SU-DHL-6 (cell line): ENCODE data around the gene OASL.

ENCODE experiments used
- H2AFZ ChIP-seq: fragments of 200-600 bp; sonication (generic); 2 replicates; pipeline ENCODE4 v1.6.1; 2014; ENCODE audit warnings: low read depth, mild to moderate bottlenecking, moderate library complexity, mixed read lengths, antibody characterized with exemption, low read length; ENCODE audit not compliant: severe bottlenecking
- H3F3A ChIP-seq: fragments of 200-600 bp; shearing (Covaris generic); 2 replicates; pipeline ENCODE4 v1.6.0; 2016; ENCODE audit warnings: antibody characterized with exemption, mild to moderate bottlenecking; ENCODE audit not compliant: insufficient read depth
- H3K27ac ChIP-seq: fragments of 200-600 bp; sonication (generic); 2 replicates; pipeline ENCODE4 v1.5.1; 2016; ENCODE audit warnings: low read depth, mild to moderate bottlenecking, low read length, moderate library complexity, mixed read lengths
- H3K27me3 ChIP-seq: fragments of 200-600 bp; sonication (generic), shearing (Covaris generic); 2 replicates; pipeline ENCODE4 v1.6.0; 2014; ENCODE audit warnings: mild to moderate bottlenecking, low read length
- H3K36me3 ChIP-seq: fragments of 200-600 bp; sonication (generic); 2 replicates; pipeline ENCODE4 v1.6.1; 2014; ENCODE audit warnings: mild to moderate bottlenecking, low read length, mixed read lengths
- H3K4me2 ChIP-seq: fragments of 300-600, 200-600 bp; shearing (Covaris generic), sonication (generic); 2 replicates; pipeline ENCODE4 v1.6.0; 2014; ENCODE audit warnings: low read length, low read depth, mild to moderate bottlenecking; ENCODE audit not compliant: poor library complexity, severe bottlenecking
- H3K4me3 ChIP-seq: fragments of 200-600 bp; sonication (generic); 2 replicates; pipeline ENCODE4 v1.5.1; 2014; ENCODE audit warnings: antibody characterized with exemption, low read length, mild to moderate bottlenecking, mixed read lengths; ENCODE audit not compliant: insufficient read depth, poor library complexity, severe bottlenecking
- H3K79me2 ChIP-seq: fragments of 200-600 bp; sonication (generic); 2 replicates; pipeline ENCODE4 v1.6.1; 2014; ENCODE audit warnings: mild to moderate bottlenecking, low read length, moderate library complexity; ENCODE audit not compliant: insufficient read depth
- H3K9ac ChIP-seq: fragments of 200-600 bp; sonication (generic); 2 replicates; pipeline ENCODE4 v1.7.0; 2014; ENCODE audit warnings: mild to moderate bottlenecking, low read length
- H3K9me2 ChIP-seq: fragments of 200-600 bp; sonication (generic); replicated peaks from 2 replicates; pipeline ENCODE4 v1.6.1; 2014; ENCODE audit warnings: low read length; ENCODE audit not compliant: insufficient read depth
- H3K9me3 ChIP-seq: fragments of 200-600 bp; sonication (generic); 2 replicates; pipeline ENCODE4 v1.6.1; 2014; ENCODE audit warnings: low read length, mixed read lengths; ENCODE audit not compliant: insufficient read depth
- H4K20me1 ChIP-seq: fragments of 200-600 bp; sonication (generic); 2 replicates; pipeline ENCODE4 v1.6.1; 2014; ENCODE audit warnings: low read depth, mild to moderate bottlenecking, antibody characterized with exemption, low read length, moderate library complexity, mixed read lengths
- CTCF ChIP-seq: fragments of 200-600 bp; sonication (generic); IDR thresholded peaks from one replicate; pipeline ENCODE4 v1.5.1; 2017; ENCODE audit warnings: antibody characterized with exemption, mild to moderate bottlenecking, low read length, moderate library complexity; ENCODE audit not compliant: insufficient read depth, poor library complexity, severe bottlenecking
- EZH2phosphoT487 ChIP-seq: fragments of 200-600 bp; sonication (generic), shearing (Covaris generic); conservative IDR thresholded peaks from 2 replicates; pipeline ENCODE4 v1.6.1; 2018; ENCODE audit warnings: mild to moderate bottlenecking, antibody characterized with exemption, low read length, moderate library complexity, mixed read lengths

The OASL gene

DNA sequence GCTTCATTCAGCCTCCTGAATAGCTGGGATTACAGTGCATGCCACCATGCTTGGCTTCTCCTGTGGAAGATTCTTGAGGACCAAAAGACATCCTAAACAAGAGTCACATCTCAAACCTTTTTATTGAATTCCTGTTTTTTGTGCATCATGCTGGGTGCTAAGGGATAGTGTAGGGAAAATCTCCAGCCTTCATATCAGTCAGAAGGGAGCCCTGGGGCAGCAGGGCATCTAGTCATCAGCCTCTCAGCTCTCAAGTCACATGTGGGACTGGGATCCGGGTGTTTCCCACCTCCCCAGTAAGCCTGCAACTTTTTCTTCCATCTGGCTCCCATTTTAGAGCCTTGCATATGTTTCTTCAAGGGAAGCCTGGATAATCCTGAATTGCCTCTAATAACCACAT, 25.1 kb upstream of the OASL start:
- Histone ChIP-seq H3K79me2 (no peaks in the 10 kb centered on the region), H2AFZ (no peak overlapping the region), H3F3A (no peaks in the 10 kb centered on the region)

DNA sequence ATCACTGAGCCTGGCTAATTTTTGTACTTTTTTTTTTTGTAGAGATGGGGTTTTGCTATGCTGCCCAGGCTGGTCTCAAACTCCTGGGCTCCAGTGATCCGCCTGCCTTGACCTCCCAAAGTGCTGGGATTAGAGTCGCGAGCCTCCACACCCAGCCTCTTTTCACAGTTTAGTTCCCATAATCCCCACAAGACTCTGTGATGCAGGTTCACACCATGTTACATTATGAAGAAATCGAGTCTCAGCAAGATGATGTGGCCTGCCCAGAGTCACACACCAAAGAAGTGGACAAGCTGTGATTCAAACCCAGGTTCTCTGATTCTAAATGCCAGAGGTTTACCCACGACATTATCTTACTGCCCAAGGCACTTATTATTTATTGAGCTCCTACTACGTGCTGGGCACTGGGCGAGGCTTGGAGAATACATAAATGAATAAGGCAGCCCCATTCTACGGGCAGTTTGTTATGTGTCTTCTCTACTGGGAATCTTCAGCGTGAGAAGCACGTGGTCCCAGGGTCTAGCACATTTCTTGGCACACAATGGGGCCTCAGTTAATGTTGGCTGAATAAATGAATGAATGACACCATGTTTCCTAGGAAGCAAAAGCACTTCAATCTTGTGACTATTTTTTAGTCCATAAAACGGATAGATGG, 23.5 kb upstream of the OASL start:
- Histone ChIP-seq H3F3A (no peaks in the 10 kb centered on the region), H3K27me3 (no peaks in the 10 kb centered on the region), H3K79me2 (no peaks in the 10 kb centered on the region), H3K9me2 (no peaks in the 10 kb centered on the region), H3K36me3 (no peaks in the 10 kb centered on the region), H3K9ac (no peak overlapping the region), H3K27ac (no peak overlapping the region), H3K9me3 (no peaks in the 10 kb centered on the region), H3K4me2 (no peak overlapping the region), H2AFZ (no peak overlapping the region), H4K20me1 (no peaks in the 10 kb centered on the region), H3K4me3 (no peak overlapping the region)
- TF ChIP-seq CTCF = no peak
- no peak for TF ChIP-seq EZH2phosphoT487

More for the DNA sequence above, 25.1 kb upstream of the OASL start:
- H3K27ac ChIP-seq = no peak overlapping the region
- no peaks in the 10 kb centered on the region for H4K20me1 ChIP-seq
- no peaks in the 10 kb centered on the region for H3K9me3 ChIP-seq
- H3K9me2 ChIP-seq = no peaks in the 10 kb centered on the region
- H3K27me3 ChIP-seq = no peaks in the 10 kb centered on the region
- H3K9ac ChIP-seq = no peak overlapping the region
- H3K4me3 ChIP-seq = no peak overlapping the region
- no peak overlapping the region for H3K4me2 ChIP-seq
- TF ChIP-seq EZH2phosphoT487 (no peak), CTCF (no peak)
- H3K36me3 ChIP-seq = no peaks in the 10 kb centered on the region

GRCh38 chr12:121061831-121062230, 22.8 kb upstream of the OASL start:
- Histone ChIP-seq H3K4me2 (no peak overlapping the region), H2AFZ (no peak overlapping the region), H3K27ac (no peak overlapping the region), H3K36me3 (no peaks in the 10 kb centered on the region), H3F3A (no peaks in the 10 kb centered on the region), H3K27me3 (no peaks in the 10 kb centered on the region), H4K20me1 (no peaks in the 10 kb centered on the region), H3K9ac (no peak overlapping the region), H3K9me2 (no peaks in the 10 kb centered on the region), H3K4me3 (no peak overlapping the region), H3K79me2 (no peaks in the 10 kb centered on the region), H3K9me3 (no peaks in the 10 kb centered on the region)
- no peak for TF ChIP-seq EZH2phosphoT487
- TF ChIP-seq CTCF = no peak
